ENCODE data around the gene PPFIA1.

- TF ChIP-seq, protein P1, sequence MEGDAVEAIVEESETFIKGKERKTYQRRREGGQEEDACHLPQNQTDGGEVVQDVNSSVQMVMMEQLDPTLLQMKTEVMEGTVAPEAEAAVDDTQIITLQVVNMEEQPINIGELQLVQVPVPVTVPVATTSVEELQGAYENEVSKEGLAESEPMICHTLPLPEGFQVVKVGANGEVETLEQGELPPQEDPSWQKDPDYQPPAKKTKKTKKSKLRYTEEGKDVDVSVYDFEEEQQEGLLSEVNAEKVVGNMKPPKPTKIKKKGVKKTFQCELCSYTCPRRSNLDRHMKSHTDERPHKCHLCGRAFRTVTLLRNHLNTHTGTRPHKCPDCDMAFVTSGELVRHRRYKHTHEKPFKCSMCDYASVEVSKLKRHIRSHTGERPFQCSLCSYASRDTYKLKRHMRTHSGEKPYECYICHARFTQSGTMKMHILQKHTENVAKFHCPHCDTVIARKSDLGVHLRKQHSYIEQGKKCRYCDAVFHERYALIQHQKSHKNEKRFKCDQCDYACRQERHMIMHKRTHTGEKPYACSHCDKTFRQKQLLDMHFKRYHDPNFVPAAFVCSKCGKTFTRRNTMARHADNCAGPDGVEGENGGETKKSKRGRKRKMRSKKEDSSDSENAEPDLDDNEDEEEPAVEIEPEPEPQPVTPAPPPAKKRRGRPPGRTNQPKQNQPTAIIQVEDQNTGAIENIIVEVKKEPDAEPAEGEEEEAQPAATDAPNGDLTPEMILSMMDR (IDR thresholded peaks at IDR 0.05) = no peak
- no peak for TF ChIP-seq REST (IDR thresholded peaks at IDR 0.05)
These were observed 101.6 kb downstream of the PPFIA1 start for GRCh38 chr11:70372076-70372475.
